Measurements from ENCODE around the gene CUL4A. TPM values are rescaled to one million over a fixed set of nuclear protein-coding genes. Genes with fewer than 3 reads are reported as not detected.
"Not testable (repeated sequence)": the region's sequence is repeated elsewhere in the genome, so short reads cannot be mapped to it uniquely, and the experiment has no call there.

The CUL4A gene
- total RNA-seq, 4 donors from 2014 or later = 55.8 to 110 (median 76.8) TPM

GRCh38 chr13:113258321-113259054 lies 49.1 kb downstream of the CUL4A start:
- DNase-seq = no peak
- Histone ChIP-seq H3K4me3 (no peak overlapping the region), H3K4me1 (no peaks in the 10 kb centered on the region), H3K9me3 (no peaks in the 10 kb centered on the region), H3K27me3 (no peaks in the 10 kb centered on the region), H3K27ac (no peak overlapping the region), H3K36me3 (peaks cover 7 to 99% (median 58%) of the 10 kb centered on the region in 3 donors)
- WGBS, 2 donors = 92% methylated on average over 5 of the region's 5 CpGs
- intact Hi-C loops (cut with DNase I) = no loop called here
- no peak for TF ChIP-seq POLR2A (IDR thresholded peaks at IDR 0.05)
- TF ChIP-seq CTCF (IDR thresholded peaks at IDR 0.05) = no peak

GRCh38 chr13:113260996-113261395 lies 51.6 kb downstream of the CUL4A start:
- H3K27ac ChIP-seq = no peak overlapping the region
- H3K4me1 ChIP-seq = no peaks in the 10 kb centered on the region
- H3K9me3 ChIP-seq = no peaks in the 10 kb centered on the region
- 84 to 91% methylated on average over 13 of the region's 13 CpGs for WGBS, 2 donors
- no peaks in the 10 kb centered on the region for H3K27me3 ChIP-seq
- no peak for DNase-seq
- H3K4me3 ChIP-seq = no peak overlapping the region
- peaks cover 7 to 99% (median 53%) of the 10 kb centered on the region in 3 donors for H3K36me3 ChIP-seq
- intact Hi-C loops (cut with DNase I) = no loop called here
- no peak for TF ChIP-seq CTCF (IDR thresholded peaks at IDR 0.05)
- TF ChIP-seq POLR2A (IDR thresholded peaks at IDR 0.05) = no peak

GRCh38 chr13:113263016-113263415 lies 53.6 kb downstream of the CUL4A start:
- H3K4me1 ChIP-seq; H3K27me3 ChIP-seq; intact Hi-C loops (cut with DNase I); H3K4me3 ChIP-seq; H3K27ac ChIP-seq; DNase-seq; H3K9me3 ChIP-seq: not testable (repeated sequence)
- WGBS, 2 donors = 73 to 75% methylated on average over 7 to 8 of the region's 14 CpGs
- H3K36me3 ChIP-seq = peaks cover 7 to 81% (median 43%) of the 10 kb centered on the region in 3 donors

- H3K27ac ChIP-seq = no peak overlapping the region
- no peak overlapping the region for H3K4me3 ChIP-seq
- H3K36me3 ChIP-seq = peaks cover 0 to 40% (median 9%) of the 10 kb centered on the region in 3 donors
- no peak for TF ChIP-seq CTCF (IDR thresholded peaks at IDR 0.05)
- H3K27me3 ChIP-seq = no peaks in the 10 kb centered on the region
- no peaks in the 10 kb centered on the region for H3K4me1 ChIP-seq
- intact Hi-C loops (cut with DNase I) = loop anchor here (5.0 kb wide), 1 partner anchor 69 kb away; no protein-coding TSS in a partner anchor
- H3K9me3 ChIP-seq = no peaks in the 10 kb centered on the region
- DNase-seq = no peak
- whole genome bisulfite sequencing, 2 donors = 88 to 91% methylated on average over 16 to 19 of the region's 20 CpGs
Measured at GRCh38 chr13:113267642-113268405, 58.4 kb downstream of the CUL4A start.

GRCh38 chr13:113272031-113272430 lies 62.6 kb downstream of the CUL4A start:
- H3K27me3 ChIP-seq = no peaks in the 10 kb centered on the region
- no peak overlapping the region for H3K27ac ChIP-seq
- peaks cover 0 to 7% (median 0%) of the 10 kb centered on the region in 3 donors for H3K36me3 ChIP-seq
- no peak overlapping the region for H3K4me3 ChIP-seq
- H3K9me3 ChIP-seq = no peaks in the 10 kb centered on the region
- no peak for DNase-seq
- WGBS, 2 donors = 88 to 90% methylated on average over 2 of the region's 2 CpGs
- intact Hi-C loops (cut with DNase I) = loop anchor here (10.0 kb wide), 1 partner anchor 123 kb away; no protein-coding TSS in a partner anchor
- peaks cover 0 to 21% (median 3%) of the 10 kb centered on the region in 3 donors for H3K4me1 ChIP-seq
- no peak for TF ChIP-seq POLR2A (IDR thresholded peaks at IDR 0.05)
- no peak for TF ChIP-seq CTCF (IDR thresholded peaks at IDR 0.05)
